SK-N-MC (cell line): ENCODE data around the gene BTBD19.

Experiments used
- DNase-seq: peaks from one replicate; pipeline ENCODE4 v3.0.0-alpha.2; 2011; ENCODE audit warnings: low read depth, low spot score
- H3K27ac ChIP-seq: fragments of 200-600 bp; sonication (generic); 2 replicates; pipeline ENCODE4 v1.5.1; 2016; ENCODE audit warnings: mixed run types
- H3K36me3 ChIP-seq: fragments of 200-600 bp; sonication (generic); 2 replicates; pipeline ENCODE4 v1.6.1; 2017; ENCODE audit warnings: antibody characterized with exemption, low read length, mixed read lengths; ENCODE audit not compliant: insufficient read depth
- H3K4me3 ChIP-seq: fragments of 200-600 bp; sonication (generic); 2 replicates; pipeline ENCODE4 v1.5.1; 2016
- H3K9ac ChIP-seq: fragments of 200-600 bp; sonication (generic); 2 replicates; pipeline ENCODE4 v1.8.0; 2017; ENCODE audit warnings: mixed run types, mixed read lengths; ENCODE audit not compliant: insufficient read length
- H3K9me3 ChIP-seq: fragments of 200-600 bp; sonication (generic); 2 replicates; pipeline ENCODE4 v1.6.1; 2017; ENCODE audit warnings: low read depth, mild to moderate bottlenecking, antibody characterized with exemption, low read length, moderate library complexity, mixed read lengths
- EZH2 ChIP-seq: fragments of 200-600 bp; sonication (generic); IDR thresholded peaks from one replicate; pipeline ENCODE4 v1.6.1; 2017; ENCODE audit warnings: antibody characterized with exemption
- FOXP2 ChIP-seq: optimal IDR thresholded peaks from 2 replicates; pipeline ENCODE3; 2011; ENCODE audit warnings: mild to moderate bottlenecking, moderate library complexity; ENCODE audit not compliant: insufficient read depth; ENCODE audit errors: extremely low read length, control extremely low read depth
- POLR2AphosphoS5 ChIP-seq: IDR thresholded peaks from 2 replicates; pipeline ENCODE4 v1.6.1; 2012; ENCODE audit warnings: mild to moderate bottlenecking, low read depth, low read length, borderline replicate concordance

Gene BTBD19

GRCh38 chr1:44826375-44827196 is 18.3 kb downstream of the BTBD19 start:
- Histone ChIP-seq H3K36me3 (no peaks in the 10 kb centered on the region), H3K9me3 (no peaks in the 10 kb centered on the region), H3K27ac (no peak overlapping the region), H3K9ac (no peak overlapping the region), H3K4me3 (no peak overlapping the region)
- no peak for DNase-seq
- TF ChIP-seq EZH2, result no peak
- no peak for TF ChIP-seq FOXP2
- no peak for TF ChIP-seq POLR2AphosphoS5

DNA sequence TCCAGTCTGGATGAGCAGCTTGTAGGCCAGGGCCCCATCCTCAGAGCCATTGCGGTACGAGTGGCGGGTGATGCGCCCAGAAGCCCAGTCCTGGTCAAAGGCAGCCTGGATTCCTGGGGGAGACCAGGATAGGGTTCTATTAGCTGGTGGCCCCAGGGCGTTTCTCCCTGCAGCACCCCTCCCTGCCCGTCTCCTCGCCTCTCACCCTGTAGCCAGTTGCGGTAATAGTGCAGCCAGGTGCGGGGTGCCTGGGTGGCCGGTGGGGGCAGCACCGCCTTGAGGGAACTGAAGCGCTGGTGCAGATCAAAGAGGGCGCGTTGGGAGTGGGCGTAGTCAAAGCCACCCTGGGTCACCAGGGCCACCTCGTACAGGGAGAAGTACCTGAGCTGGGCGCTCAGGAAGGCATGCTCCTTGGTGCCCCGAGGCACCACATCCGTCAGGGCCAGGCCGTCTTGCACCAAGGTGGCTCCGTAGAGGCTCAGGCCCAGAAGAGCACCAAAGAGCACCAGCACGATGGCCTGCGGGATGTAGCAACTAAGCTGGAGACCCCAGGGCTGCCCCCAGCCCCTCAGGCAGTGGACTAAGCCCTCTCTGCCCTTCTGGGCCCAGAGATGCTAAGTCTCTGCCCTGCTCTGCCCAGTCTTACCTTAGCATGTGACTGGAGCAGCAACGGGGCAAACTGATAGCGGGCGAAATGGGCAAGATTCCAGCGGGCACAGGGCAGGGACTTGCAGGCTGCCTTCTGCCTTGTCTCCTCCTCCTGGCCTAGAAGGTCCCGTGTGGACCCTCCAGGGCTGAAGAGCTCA is 19.1 kb downstream of the BTBD19 start:
- no peak overlapping the region for H3K27ac ChIP-seq
- DNase-seq, result no peak
- H3K9me3 ChIP-seq, result no peaks in the 10 kb centered on the region
- no peaks in the 10 kb centered on the region for H3K36me3 ChIP-seq
- no peak overlapping the region for H3K9ac ChIP-seq
- TF ChIP-seq EZH2, result no peak
- no peak for TF ChIP-seq FOXP2
- TF ChIP-seq POLR2AphosphoS5, result no peak
- H3K4me3 ChIP-seq, result no peak overlapping the region

DNA sequence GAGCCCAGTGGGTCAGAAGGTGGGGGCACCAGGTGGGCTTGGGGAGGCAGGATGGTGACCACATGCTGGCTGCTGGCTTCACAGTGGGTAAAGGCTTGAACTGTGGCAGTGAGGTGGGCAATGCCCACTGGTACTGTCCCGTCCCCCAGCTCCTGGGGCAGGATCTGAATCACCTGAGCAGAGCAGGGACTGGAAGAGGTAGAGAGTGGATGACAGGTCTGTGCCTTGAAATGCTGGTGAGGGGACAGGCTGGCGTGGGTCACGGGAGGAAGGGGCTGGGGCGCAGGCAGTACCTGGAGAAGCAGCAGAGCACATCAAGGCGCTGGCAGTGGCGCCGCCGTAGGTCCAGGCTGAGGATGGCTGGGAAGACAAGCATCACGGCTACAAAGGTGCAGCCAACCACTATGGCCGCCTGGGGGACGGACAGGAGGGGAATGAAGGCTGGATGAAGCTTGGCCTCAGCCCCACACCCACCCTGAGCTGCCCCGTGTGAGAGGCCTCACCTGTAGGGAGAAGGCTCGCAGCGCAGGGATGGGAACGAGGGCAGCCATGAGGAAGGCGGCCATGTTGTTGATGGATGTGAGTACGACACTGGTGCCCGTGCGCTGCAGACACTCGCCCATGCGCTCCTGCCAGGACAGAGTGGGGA is 19.8 kb downstream of the BTBD19 start:
- no peak for TF ChIP-seq EZH2
- TF ChIP-seq FOXP2, result no peak
- no peak for TF ChIP-seq POLR2AphosphoS5
- Histone ChIP-seq H3K9me3 (no peaks in the 10 kb centered on the region), H3K9ac (no peak overlapping the region), H3K36me3 (no peaks in the 10 kb centered on the region), H3K27ac (no peak overlapping the region), H3K4me3 (no peak overlapping the region)
- no peak for DNase-seq

DNA sequence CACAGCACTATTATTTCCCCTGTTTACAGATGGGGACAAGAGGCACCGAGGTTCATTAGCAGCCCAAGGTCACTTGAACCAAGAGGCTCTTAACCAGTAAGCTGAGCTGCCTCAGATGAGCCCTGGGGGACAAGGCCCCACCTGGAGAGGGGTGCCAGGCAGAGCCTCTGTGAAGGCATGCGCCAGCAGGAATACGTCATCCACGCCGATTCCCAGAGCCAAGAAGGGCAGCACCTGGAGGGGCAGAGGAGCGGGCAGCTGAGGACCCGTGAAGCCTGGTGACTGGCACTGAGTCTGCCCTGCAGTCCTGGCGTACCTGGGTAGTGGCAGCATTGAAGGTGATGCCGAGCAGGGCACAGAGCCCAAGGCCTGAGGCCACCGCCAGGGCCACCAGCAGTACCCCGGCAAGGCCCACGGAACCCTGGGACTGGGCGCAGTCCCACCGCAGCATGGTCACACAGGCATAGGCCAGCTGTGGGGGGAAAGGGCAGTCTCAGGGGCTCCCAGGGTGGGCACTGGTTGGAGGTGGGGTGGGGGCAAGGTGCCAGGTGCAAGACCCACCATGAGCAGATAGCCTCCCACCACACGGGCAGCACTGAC is 20.6 kb downstream of the BTBD19 start:
- no peak overlapping the region for H3K27ac ChIP-seq
- no peak overlapping the region for H3K4me3 ChIP-seq
- H3K9ac ChIP-seq, result no peak overlapping the region
- H3K9me3 ChIP-seq, result no peaks in the 10 kb centered on the region
- DNase-seq, result no peak
- no peaks in the 10 kb centered on the region for H3K36me3 ChIP-seq
- TF ChIP-seq POLR2AphosphoS5 (no peak), EZH2 (no peak), FOXP2 (no peak)

DNA sequence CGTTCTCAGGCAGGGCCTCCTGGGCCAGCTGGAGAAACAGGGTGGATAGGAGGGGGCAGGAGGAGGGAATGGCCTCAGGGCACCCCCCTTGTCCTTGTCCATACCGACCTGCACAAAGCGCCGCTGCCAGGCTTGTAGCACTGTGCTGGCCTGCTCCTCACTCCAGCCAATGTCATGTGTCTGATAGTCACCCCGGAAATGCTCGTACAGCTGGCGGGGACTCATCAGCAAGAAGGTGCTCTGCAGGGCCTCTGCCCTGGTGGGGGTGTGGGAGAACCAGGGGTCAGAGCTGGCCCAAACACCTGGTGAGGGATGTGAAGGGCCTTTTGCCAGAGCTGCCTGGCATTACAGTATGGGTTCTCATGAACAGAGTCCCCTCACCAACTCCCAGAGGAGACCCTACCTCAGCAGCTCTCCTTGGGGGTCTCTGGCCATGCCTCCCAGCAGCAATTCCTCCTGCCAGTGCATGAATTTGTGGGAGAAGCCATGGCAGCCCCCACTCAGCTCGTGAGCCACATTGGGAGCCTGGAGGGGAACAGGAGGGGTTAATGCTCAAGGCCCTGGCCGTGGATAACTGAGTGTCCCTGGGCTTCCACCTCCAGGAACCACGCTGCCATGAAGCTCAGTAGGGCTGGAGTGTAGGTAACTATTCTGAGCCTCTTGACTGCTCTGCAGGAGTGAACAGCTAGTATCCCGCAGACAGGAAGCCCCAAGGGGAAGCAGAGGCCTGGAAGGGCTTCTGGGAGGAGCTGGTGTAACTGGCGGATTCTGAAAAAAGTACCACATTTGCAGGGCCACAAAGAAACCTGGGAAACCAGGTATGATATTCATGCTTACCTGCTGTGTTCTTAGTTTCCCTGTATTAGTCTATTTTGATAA is 21.4 kb downstream of the BTBD19 start:
- TF ChIP-seq FOXP2, result no peak
- no peak for TF ChIP-seq EZH2
- no peak for TF ChIP-seq POLR2AphosphoS5
- DNase-seq, result no peak
- Histone ChIP-seq H3K36me3 (no peaks in the 10 kb centered on the region), H3K9me3 (no peaks in the 10 kb centered on the region), H3K9ac (no peak overlapping the region), H3K4me3 (peak overlapping the region; percentile 7; the same call in 1 of the 2 replicates), H3K27ac (no peak overlapping the region)

DNA sequence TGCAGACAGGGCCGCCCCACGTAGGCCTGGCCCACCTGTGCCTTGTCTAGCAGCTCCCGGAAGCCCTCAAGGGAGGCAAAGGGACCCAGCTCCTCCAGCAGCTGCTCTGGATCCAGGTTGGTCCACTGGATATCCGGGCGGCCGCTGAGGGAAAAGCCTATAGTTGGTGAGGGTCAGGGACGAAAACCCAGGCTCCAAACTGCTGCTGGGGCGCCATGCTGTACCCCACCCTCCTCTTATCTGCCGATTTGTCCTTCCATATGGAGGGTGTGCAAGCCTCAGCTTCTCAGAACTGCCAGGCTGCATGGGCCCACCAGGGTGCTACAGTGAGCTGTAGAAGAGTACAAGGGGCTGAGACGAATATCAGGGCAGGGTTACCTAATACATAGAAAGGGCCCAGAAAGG is 22.6 kb downstream of the BTBD19 start:
- Histone ChIP-seq H3K27ac (peak overlapping the region; percentile 49), H3K9me3 (no peaks in the 10 kb centered on the region), H3K9ac (peak overlapping the region; percentile 56), H3K4me3 (peak overlapping the region; percentile 23; the same call in 1 of the 2 replicates), H3K36me3 (no peaks in the 10 kb centered on the region)
- DNase-seq, result no peak
- TF ChIP-seq FOXP2 (no peak), EZH2 (no peak), POLR2AphosphoS5 (no peak)

- DNase-seq, result no peak
- TF ChIP-seq FOXP2 (no peak), EZH2 (no peak), POLR2AphosphoS5 (no peak)
- H3K9me3 ChIP-seq, result no peaks in the 10 kb centered on the region
- no peaks in the 10 kb centered on the region for H3K36me3 ChIP-seq
- peak overlapping the region; percentile 49 for H3K27ac ChIP-seq
- H3K9ac ChIP-seq, result peak overlapping the region; percentile 56
- peak overlapping the region; percentile 23; the same call in 1 of the 2 replicates for H3K4me3 ChIP-seq
These were observed 23.2 kb downstream of the BTBD19 start for GRCh38 chr1:44831516-44831915.
